ELF-1 (cell line): ENCODE results near the gene SAA4.
"Not testable (repeated sequence)": the region's sequence is repeated elsewhere in the genome, so short reads cannot be mapped to it uniquely, and the experiment has no call there.

Source experiments
- DNase-seq: peaks from one replicate; pipeline ENCODE4 v3.0.0-alpha.2; 2016; ENCODE audit warnings: low read depth, low spot score

The SAA4 gene

DNA sequence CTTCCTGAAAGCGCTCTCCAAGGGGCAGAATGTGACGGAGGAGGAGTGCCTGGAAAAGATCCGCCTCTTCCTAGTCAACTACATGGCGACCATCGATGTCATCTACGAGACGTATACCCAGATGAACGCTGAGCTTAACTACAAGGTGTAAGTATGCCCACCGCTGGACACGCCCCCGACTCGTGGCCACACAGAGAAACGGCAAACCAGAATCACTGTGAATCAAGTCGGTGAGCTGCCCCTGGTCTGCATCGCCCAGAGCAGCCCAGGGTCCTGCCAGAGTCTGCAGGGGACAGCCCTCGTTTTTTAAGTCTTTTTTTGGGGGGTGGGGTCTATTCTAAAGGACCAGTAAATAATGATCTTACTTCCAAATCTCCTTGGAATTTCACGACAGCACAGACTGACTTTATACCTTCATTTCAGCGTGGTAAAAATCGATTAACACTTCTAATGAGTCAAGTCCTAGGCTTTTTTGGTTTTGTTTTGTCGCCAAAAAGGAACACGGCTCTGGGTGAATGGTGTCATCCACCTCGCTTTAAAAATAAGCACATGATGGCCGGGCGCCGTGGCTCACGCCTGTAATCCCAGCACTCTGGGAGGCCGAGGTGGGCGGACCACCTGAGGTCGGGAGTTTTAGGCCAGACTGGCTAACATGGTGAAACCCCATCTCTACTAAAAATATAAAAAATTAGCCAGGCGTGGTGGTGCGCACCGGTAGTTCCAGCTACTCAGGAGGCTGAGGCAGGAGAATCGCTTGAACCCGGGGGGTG lies 46.9 kb downstream of the SAA4 start:
- not testable (repeated sequence) for DNase-seq

DNA sequence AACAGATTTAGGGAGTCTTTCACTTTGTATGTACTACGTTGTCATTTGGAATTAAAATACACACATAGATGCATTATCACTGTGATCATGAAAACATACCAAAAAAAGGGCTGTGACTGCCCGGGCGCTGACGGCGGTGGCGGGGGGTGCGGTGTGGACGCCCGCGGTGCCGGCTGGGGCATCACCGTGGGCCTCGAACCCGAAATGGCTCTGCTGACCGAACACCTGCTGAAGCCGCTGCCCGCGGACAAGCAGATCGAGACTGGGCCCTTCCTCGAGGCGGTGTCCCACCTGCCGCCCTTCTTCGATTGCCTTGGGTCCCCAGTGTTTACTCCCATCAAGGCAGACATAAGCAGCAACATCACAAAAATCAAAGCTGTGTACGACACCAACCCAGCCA lies 47.8 kb downstream of the SAA4 start:
- no peak for DNase-seq
